HEK293 (cell line): ENCODE data around the gene RNU1-2.
"Not testable (repeated sequence)": the region's sequence is repeated elsewhere in the genome, so short reads cannot be mapped to it uniquely, and the experiment has no call there.

Source experiments
- CTCF ChIP-seq: fragments of 450-650 bp; formaldehyde crosslinking; IDR thresholded peaks from 2 replicates; pipeline ENCODE4 v1.5.1; 2016; ENCODE audit warnings: missing biosample characterization, missing genetic modification characterization
- MZF1 ChIP-seq: fragments of 450-650 bp; formaldehyde crosslinking; IDR thresholded peaks from 2 replicates; pipeline ENCODE4 v1.5.1; 2017; ENCODE audit warnings: missing biosample characterization, missing genetic modification characterization, borderline replicate concordance
- OSR2 ChIP-seq: fragments of 450-650 bp; formaldehyde crosslinking; IDR thresholded peaks from 2 replicates; pipeline ENCODE4 v1.5.1; 2016; ENCODE audit warnings: missing biosample characterization, missing genetic modification characterization
- SP2 ChIP-seq: fragments of 450-650 bp; formaldehyde crosslinking; IDR thresholded peaks from 2 replicates; pipeline ENCODE4 v1.5.1; 2016; ENCODE audit warnings: missing biosample characterization, missing genetic modification characterization
- YY1 ChIP-seq: fragments of 450-650 bp; formaldehyde crosslinking; IDR thresholded peaks from 2 replicates; pipeline ENCODE4 v1.5.1; 2018; ENCODE audit warnings: missing biosample characterization, missing genetic modification characterization
- ZNF140 ChIP-seq: fragments of 450-650 bp; formaldehyde crosslinking; IDR thresholded peaks from 2 replicates; pipeline ENCODE4 v1.5.1; 2016; ENCODE audit warnings: missing biosample characterization, missing genetic modification characterization
- ZNF18 ChIP-seq: fragments of 450-650 bp; formaldehyde crosslinking; IDR thresholded peaks from 2 replicates; pipeline ENCODE4 v1.5.1; 2016; ENCODE audit warnings: missing biosample characterization, missing genetic modification characterization
- ZNF549 ChIP-seq: fragments of 450-650 bp; IDR thresholded peaks from 2 replicates; pipeline ENCODE4 v1.5.1; 2018; ENCODE audit warnings: missing biosample characterization, missing genetic modification characterization, mild to moderate bottlenecking, inconsistent platforms, moderate library complexity
- ZNF558 ChIP-seq: fragments of 450-650 bp; formaldehyde crosslinking; IDR thresholded peaks from 2 replicates; pipeline ENCODE4 v1.5.1; 2016; ENCODE audit warnings: missing biosample characterization, missing genetic modification characterization
- TF ChIP-seq, protein P1 (sequence below): fragments of 450-650 bp; formaldehyde crosslinking; IDR thresholded peaks from 2 replicates; pipeline ENCODE4 v1.5.1; 2016; ENCODE audit warnings: missing biosample characterization, missing genetic modification characterization

DNA sequence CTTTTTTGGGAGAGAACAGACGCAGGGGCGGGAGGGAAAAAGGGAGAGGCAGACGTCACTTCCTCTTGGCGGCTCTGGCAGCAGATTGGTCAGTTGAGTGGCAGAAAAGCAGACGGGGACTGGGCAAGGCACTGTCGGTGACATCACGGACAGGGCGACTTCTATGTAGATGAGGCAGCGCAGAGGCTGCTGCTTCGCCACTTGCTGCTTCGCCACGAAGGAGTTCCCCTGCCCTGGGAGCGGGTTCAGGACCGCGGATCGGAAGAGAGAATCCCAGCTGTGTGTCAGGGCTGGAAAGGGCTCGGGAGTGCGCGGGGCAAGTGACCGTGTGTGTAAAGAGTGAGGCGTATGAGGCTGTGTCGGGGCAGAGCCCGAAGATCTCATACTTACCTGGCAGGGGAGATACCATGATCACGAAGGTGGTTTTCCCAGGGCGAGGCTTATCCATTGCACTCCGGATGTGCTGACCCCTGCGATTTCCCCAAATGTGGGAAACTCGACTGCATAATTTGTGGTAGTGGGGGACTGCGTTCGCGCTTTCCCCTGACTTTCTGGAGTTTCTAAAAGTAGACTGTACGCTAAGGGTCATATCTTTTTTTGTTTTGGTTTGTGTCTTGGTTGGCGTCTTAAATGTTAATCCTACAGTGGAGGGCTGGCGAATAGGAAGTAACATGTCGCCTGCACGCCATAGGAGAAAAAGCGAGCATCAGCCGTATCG is at the start of gene RNU1-2:
- TF ChIP-seq ZNF558 (tag by site-specific recombination); ZNF140 (tag by site-specific recombination); CTCF (tag by site-specific recombination); OSR2; SP2 (tag by site-specific recombination); YY1 (tag by site-specific recombination); MZF1 (tag by site-specific recombination); ZNF549 (tag by site-specific recombination); ZNF18 (tag by site-specific recombination): not testable (repeated sequence)
- TF ChIP-seq, protein P1, sequence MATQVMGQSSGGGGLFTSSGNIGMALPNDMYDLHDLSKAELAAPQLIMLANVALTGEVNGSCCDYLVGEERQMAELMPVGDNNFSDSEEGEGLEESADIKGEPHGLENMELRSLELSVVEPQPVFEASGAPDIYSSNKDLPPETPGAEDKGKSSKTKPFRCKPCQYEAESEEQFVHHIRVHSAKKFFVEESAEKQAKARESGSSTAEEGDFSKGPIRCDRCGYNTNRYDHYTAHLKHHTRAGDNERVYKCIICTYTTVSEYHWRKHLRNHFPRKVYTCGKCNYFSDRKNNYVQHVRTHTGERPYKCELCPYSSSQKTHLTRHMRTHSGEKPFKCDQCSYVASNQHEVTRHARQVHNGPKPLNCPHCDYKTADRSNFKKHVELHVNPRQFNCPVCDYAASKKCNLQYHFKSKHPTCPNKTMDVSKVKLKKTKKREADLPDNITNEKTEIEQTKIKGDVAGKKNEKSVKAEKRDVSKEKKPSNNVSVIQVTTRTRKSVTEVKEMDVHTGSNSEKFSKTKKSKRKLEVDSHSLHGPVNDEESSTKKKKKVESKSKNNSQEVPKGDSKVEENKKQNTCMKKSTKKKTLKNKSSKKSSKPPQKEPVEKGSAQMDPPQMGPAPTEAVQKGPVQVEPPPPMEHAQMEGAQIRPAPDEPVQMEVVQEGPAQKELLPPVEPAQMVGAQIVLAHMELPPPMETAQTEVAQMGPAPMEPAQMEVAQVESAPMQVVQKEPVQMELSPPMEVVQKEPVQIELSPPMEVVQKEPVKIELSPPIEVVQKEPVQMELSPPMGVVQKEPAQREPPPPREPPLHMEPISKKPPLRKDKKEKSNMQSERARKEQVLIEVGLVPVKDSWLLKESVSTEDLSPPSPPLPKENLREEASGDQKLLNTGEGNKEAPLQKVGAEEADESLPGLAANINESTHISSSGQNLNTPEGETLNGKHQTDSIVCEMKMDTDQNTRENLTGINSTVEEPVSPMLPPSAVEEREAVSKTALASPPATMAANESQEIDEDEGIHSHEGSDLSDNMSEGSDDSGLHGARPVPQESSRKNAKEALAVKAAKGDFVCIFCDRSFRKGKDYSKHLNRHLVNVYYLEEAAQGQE = not testable (repeated sequence)
